Motor neuron (in vitro differentiated cells): ENCODE data around the gene SLC35F6. TPM values are rescaled to one million over a fixed set of nuclear protein-coding genes. Genes with fewer than 3 reads are reported as not detected.
A peak's percentile ranks its signal among the peaks of the same experiment; 100 is the strongest.

ENCODE experiments used
- ATAC-seq, 8 experiments: fragments of 200-7000 bp; cut with Tn5 transposase; replicated peaks in 6 of 8; 2 replicates each; pipeline ENCODE4 v1.8.0; 2021; ENCODE audit warnings: mild to moderate bottlenecking in 8 of 8, moderate library complexity in 8 of 8
- H3K27ac ChIP-seq, 2 donors: fragments of 250-450 bp; sonication (Bioruptor Pico); 2 replicates each; pipeline ENCODE4 v1.9.0; 2021; ENCODE audit warnings: antibody characterized with exemption in 2 of 2, mild to moderate bottlenecking in 2 of 2, moderate library complexity in 1 of 2
- H3K4me1 ChIP-seq, 2 donors: fragments of 250-450 bp; sonication (Bioruptor Pico); replicated peaks in 1 of 2; 2 replicates each; pipeline ENCODE4 v1.6.1; 2021; ENCODE audit warnings: antibody characterized with exemption in 2 of 2, mild to moderate bottlenecking in 2 of 2, moderate library complexity in 1 of 2
- H3K4me3 ChIP-seq, 5 donors: fragments of 250-450 bp; sonication (Bioruptor Pico); 2 replicates each; pipeline ENCODE4 v1.9.0; 2021; ENCODE audit warnings: antibody characterized with exemption in 5 of 5, mild to moderate bottlenecking in 5 of 5, moderate library complexity in 4 of 5
- WGBS, 10 experiments: fragments of 450-650 bp; shearing (Covaris generic); methylation state at CpG; one replicate each; pipeline ENCODE4 v1.0.0; 2022; 5-methylcytosine and 5-hydroxymethylcytosine counted together
- in situ Hi-C, 9 experiments: fragments of 400-800 bp; cut with MboI; loops; one replicate each; pipeline ENCODE4 v1.15.0; 2021; ENCODE audit warnings: low sequenced_read_pairs in 9 of 9, low pct_unique_long_range_greater_than_20kb in 2 of 9; ENCODE audit not compliant: unreplicated experiment in 9 of 9
- total RNA-seq, 8 experiments: library from RNA; unstranded; fragments of 300-600 nt; gene quantifications; 2 replicates each; pipeline versions ENCODE4 v1.2.3 to v1.2.4, GENCODE V29; 2022

The SLC35F6 gene
- total RNA-seq, 8 experiments from 2014 or later, result 12.4 to 56.5 (median 23.3) TPM

DNA sequence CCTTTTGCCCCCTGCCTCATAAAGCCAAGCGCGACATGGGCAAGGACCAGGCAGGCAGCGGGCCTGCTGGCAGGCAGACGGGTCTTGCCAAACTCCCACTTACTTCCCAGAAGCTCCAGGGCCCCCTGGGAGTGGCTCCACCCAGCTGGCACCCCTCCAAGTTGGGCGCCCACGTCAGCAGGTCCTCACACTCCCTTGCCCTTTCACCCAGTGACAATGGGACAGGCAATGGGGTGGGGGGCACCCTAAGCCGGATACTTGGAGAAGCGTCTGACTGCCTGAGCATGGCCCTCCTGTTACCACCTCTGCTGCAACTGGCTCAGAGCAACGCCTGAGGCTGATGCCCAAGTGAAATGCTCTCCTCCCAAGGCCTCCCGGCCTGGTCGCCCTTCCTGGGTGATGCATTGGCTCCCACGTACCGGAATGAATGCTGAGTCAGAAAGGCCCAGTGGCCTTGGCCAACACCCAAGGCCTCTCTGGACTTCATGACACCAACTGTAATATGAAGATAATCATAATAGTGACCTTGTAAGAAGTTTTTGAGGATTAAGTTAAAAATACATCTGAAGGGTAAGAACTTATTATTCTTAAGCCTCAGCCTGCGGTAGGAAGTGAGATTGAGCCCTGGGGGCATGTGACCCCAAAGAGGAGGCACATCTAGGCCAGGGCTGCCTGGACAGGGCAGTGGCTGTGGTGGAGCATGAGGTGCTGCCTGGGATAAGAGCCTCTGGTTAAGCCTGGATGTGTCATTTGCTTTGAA, 39.9 kb upstream of the SLC35F6 start:
- no peak overlapping the region for H3K27ac ChIP-seq
- H3K4me3 ChIP-seq, result no peak overlapping the region
- 20 to 100% (median 77%) methylated on average over 1 to 6 of the region's 14 CpGs; no CpG with 5 or more reads in 5 of the 10 experiments for WGBS, 10 experiments
- ATAC-seq, result peak in 4 of 8 experiments; percentile 11 to 81 (median 58)
- H3K4me1 ChIP-seq, result peaks cover 0 to 11% of the 10 kb centered on the region in 2 donors
- in situ Hi-C loops, result no loop called here

DNA sequence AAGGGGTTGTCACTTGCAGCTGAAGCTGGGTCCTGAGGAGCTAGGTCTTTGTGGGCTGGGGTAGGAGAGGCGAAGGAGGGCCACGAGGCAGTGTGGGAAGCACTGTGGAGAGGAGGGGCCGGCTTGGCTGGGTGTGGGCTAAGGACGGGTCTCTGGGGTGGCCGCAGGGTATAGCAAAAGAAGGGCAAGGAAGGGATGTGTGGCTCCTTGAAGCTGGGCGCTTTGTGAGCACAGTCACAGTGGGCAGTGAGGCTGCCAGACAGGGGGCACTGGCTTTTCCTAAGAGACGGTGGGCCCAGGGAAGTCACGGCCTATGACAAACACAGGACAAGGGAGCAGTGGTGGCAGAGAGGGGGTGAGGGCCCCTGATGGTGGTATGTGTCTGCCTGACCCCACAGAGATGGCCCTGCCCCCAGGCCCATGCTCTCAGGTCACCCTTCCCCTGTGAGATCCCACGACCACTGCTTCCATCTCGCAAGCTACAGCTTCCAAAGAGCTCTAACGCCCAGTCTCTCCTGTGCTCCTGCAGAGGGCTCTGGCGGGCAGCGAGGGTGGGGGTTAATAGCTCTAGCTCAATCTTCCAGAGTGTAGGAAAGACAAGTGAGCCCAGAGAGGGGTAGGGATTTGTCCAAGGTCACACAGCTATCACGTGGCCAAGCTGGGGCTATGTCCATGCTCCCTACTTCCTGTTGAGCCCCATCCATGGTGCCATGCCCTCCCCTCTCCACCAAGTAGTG, 39.1 kb upstream of the SLC35F6 start:
- H3K4me3 ChIP-seq, result no peak overlapping the region
- in situ Hi-C loops, result loop anchor here in 1 of 9 experiments (25.0 kb wide), 1 partner anchor 113 kb away; no protein-coding TSS in a partner anchor
- ATAC-seq, result no peak
- no peak overlapping the region for H3K27ac ChIP-seq
- 73 to 100% (median 81%) methylated on average over 1 to 7 of the region's 14 CpGs; no CpG with 5 or more reads in 5 of the 10 experiments for WGBS, 10 experiments
- peaks cover 0 to 11% of the 10 kb centered on the region in 2 donors for H3K4me1 ChIP-seq

DNA sequence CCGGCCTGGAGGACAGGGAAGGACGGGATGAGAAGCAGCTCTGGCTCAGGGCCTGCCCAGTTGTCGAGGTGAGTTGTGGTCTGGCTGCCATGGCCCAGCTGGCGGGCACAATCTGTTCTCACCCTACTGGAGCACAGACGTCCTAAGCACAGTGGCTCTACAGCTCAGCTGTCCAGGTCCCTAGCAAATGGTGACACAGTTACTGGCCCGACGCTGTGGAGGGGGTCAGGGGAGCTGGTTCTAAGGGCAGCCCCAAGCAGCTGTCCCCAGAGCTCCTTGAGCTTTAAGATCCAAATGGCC, 38.6 kb upstream of the SLC35F6 start:
- no peak overlapping the region for H3K27ac ChIP-seq
- no peak for ATAC-seq
- WGBS, 10 experiments, result 53 to 92% (median 85%) methylated on average over 1 to 3 of the region's 7 CpGs; no CpG with 5 or more reads in 5 of the 10 experiments
- H3K4me1 ChIP-seq, result peaks cover 0 to 6% of the 10 kb centered on the region in 2 donors
- no peak overlapping the region for H3K4me3 ChIP-seq
- in situ Hi-C loops, result loop anchor here in 1 of 9 experiments (25.0 kb wide), 1 partner anchor 113 kb away; no protein-coding TSS in a partner anchor

DNA sequence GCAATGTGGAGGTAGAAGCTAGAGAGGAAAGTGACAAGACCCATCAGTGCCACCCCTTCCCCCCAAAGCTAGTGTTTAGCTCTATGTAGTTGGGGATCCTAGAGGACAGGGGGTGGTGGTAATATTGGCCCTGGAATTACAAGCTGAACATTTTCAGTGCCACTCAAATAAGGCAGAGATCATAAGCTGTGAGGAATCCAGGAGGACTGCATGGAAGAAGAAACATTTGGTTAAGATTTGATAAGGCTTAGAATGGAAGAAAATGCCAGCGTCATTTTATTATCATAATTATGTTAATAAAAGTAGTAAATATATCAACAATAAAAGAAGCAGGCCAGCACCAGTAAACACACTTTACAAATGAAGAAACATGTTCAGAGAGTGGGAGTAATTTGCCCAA, 37.9 kb upstream of the SLC35F6 start:
- in situ Hi-C loops, result loop anchor here in 1 of 9 experiments (25.0 kb wide), 1 partner anchor 114 kb away; no protein-coding TSS in a partner anchor
- no peaks in the 10 kb centered on the region for H3K4me1 ChIP-seq
- H3K27ac ChIP-seq, result no peak overlapping the region
- no peak overlapping the region for H3K4me3 ChIP-seq
- ATAC-seq, result no peak
- WGBS, 10 experiments, result 0 to 100% (median 35%) methylated on average over 1 of the region's 1 CpG; no CpG with 5 or more reads in 4 of the 10 experiments

DNA sequence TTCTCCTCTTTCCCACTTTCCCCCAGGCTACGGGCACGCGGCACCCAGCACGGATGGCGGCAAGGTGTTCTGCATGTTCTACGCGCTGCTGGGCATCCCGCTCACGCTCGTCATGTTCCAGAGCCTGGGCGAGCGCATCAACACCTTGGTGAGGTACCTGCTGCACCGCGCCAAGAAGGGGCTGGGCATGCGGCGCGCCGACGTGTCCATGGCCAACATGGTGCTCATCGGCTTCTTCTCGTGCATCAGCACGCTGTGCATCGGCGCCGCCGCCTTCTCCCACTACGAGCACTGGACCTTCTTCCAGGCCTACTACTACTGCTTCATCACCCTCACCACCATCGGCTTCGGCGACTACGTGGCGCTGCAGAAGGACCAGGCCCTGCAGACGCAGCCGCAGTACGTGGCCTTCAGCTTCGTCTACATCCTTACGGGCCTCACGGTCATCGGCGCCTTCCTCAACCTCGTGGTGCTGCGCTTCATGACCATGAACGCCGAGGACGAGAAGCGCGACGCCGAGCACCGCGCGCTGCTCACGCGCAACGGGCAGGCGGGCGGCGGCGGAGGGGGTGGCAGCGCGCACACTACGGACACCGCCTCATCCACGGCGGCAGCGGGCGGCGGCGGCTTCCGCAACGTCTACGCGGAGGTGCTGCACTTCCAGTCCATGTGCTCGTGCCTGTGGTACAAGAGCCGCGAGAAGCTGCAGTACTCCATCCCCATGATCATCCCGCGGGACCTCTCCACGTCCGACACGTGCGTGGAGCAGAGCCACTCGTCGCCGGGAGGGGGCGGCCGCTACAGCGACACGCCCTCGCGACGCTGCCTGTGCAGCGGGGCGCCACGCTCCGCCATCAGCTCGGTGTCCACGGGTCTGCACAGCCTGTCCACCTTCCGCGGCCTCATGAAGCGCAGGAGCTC, 36.2 kb upstream of the SLC35F6 start:
- H3K4me3 ChIP-seq, result no peak overlapping the region
- peak in 3 of 8 experiments; percentile 40 to 41 (median 41) for ATAC-seq
- no peak overlapping the region for H3K27ac ChIP-seq
- in situ Hi-C loops, result loop anchor here in 1 of 9 experiments (25.0 kb wide), 1 partner anchor 116 kb away; no protein-coding TSS in a partner anchor
- H3K4me1 ChIP-seq, result peaks cover 8 to 10% of the 10 kb centered on the region in 2 donors
- 20 to 97% (median 89%) methylated on average over 1 to 22 of the region's 101 CpGs; no CpG with 5 or more reads in 4 of the 10 experiments for WGBS, 10 experiments

DNA sequence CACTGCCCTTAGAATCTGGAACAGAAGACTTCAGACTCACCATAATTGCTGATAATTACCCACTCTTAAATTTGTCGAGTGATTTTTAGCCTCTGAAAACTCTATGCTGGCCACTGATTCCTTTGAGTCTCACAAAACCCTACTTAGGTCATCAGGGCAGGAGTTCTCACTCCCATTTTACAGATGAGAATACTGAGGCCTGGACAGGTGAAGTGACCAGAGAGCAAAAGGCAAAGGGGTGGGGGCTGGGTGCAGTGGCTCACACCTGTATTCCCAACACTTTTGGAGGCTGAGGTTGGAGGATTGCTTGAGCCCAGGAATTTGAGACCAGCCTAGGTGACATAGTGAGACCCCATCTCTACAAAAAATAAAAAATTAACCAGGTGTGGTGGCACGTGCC, 34.8 kb upstream of the SLC35F6 start:
- in situ Hi-C loops, result loop anchor here in 1 of 9 experiments (25.0 kb wide), 1 partner anchor 117 kb away; no protein-coding TSS in a partner anchor

DNA sequence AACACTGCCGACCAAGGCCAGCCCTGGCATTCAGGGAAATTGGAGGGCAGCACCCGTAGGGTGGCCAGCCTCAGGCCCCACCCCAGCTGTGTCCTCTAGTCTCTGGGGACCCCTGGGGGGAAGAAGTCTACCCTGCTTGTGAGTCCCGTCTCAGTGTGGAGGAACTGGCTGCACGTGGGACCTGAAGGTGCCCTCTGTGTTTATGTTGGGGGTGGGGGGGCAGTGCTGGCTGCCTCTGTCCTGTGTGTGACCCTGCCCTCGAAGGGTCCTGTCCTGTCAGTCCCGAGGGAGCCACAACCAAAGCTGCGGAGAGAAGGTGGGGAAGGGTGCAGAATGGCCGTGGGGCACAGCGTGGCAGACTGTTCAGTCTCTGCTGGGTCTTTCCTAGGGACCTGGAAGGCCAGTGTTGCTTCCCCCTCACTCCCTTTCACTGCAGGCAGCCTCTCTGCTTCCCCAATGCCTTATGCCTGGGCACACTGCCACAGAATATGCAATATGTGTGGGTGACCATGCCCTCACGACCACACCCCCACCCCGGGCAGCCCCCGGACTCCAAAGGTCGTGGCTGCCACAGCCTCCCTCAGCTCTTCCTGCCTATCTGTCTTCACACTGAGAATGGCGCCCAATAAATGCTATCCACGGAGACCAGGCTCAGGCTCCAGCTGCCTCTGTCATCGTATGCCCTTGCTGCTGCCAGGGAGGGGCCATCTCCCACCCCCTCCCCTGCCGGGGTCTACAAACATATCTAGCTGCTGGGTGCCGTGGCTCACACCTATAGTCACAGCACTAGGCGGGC, 33.3 kb upstream of the SLC35F6 start:
- 0 to 53% (median 41%) methylated on average over 1 to 6 of the region's 19 CpGs; no CpG with 5 or more reads in 6 of the 10 experiments for WGBS, 10 experiments
- in situ Hi-C loops, result loop anchor here in 2 of 9 experiments (10.0 to 25.0 kb wide), 2 partner anchors 118 to 126 kb away; no protein-coding TSS in a partner anchor
- Histone ChIP-seq H3K4me1 (peaks cover 9 to 10% of the 10 kb centered on the region in 2 donors), H3K27ac (no peak overlapping the region), H3K4me3 (no peak overlapping the region)
- peak in 4 of 8 experiments; percentile 10 to 25 (median 16) for ATAC-seq

More for the DNA sequence above, 34.8 kb upstream of the SLC35F6 start:
- H3K4me1 ChIP-seq, result peaks cover 8 to 10% of the 10 kb centered on the region in 2 donors
- H3K4me3 ChIP-seq, result no peak overlapping the region
- 29 to 100% (median 80%) methylated on average over 1 to 2 of the region's 2 CpGs; no CpG with 5 or more reads in 5 of the 10 experiments for WGBS, 10 experiments
- no peak overlapping the region for H3K27ac ChIP-seq
- no peak for ATAC-seq

DNA sequence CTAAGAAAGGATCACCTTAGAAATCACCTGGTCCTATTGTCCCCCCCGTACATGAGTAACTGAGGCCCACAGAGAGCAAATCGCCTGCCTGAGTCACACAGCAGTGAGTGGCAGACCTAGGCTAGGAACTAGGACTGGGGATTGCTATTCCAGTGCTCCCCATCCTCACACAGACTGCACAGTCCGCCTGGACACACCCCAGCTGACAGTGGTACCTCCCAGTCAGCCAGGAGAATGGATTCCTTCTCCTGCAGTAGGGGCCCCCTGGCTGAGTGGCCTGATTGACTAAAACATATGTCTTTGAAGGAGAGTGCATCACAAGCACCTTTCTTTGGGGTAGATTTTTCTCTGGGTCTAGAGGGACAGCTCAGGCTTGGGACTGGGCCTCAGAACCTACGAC, 32.4 kb upstream of the SLC35F6 start:
- in situ Hi-C loops, result loop anchor here in 2 of 9 experiments (10.0 to 25.0 kb wide), 2 partner anchors 119 to 127 kb away; no protein-coding TSS in a partner anchor
- no peak overlapping the region for H3K4me3 ChIP-seq
- H3K4me1 ChIP-seq, result peaks cover 10 to 14% of the 10 kb centered on the region in 2 donors
- ATAC-seq, result peak in 5 of 8 experiments; percentile 44 to 76 (median 71)
- no peak overlapping the region for H3K27ac ChIP-seq
- 60 to 80% (median 70%) methylated on average over 1 to 3 of the region's 4 CpGs; no CpG with 5 or more reads in 7 of the 10 experiments for WGBS, 10 experiments

DNA sequence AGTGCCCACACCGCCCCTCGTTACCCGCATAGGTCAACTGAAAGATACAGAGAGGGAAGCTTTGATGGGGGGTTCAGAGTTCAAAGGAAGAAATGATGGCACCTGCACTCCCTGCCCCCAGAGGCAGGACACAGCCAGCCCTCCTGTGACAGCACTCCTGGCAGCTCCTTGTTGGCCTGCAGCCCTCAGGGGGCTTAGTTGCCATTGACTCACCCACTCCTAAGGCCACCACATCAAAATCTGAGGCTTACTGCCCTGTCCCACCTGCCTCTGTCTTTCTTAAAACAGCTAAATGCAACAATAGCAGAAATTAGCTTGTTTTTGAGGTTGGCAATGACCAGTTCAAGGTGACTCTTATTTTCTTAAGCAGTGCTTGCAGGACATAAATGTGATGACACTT, 31.6 kb upstream of the SLC35F6 start:
- no peak overlapping the region for H3K4me3 ChIP-seq
- H3K27ac ChIP-seq, result no peak overlapping the region
- 77 to 100% (median 97%) methylated on average over 1 to 3 of the region's 3 CpGs; no CpG with 5 or more reads in 4 of the 10 experiments for WGBS, 10 experiments
- in situ Hi-C loops, result loop anchor here in 2 of 9 experiments (10.0 to 25.0 kb wide), 2 partner anchors 120 to 128 kb away; no protein-coding TSS in a partner anchor
- ATAC-seq, result no peak
- H3K4me1 ChIP-seq, result peaks cover 10 to 14% of the 10 kb centered on the region in 2 donors

DNA sequence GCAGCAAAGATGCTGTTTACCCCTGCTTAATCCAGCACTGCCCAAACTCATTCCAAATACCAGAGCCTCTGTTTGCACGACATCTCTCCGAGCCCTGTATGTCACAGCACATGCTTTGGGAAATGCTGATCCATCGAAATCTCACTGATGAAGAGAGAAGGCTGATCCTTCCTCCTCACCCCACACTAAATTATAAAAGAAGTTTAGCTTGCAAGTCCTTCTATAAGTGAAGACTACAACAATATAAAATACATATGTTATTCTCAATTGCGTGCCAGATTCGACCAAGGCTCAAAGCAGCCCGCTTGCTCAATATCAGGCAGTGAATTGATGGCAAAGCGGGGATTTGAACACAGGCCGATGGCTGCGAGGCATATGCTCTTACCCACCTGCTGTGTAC, 30.7 kb upstream of the SLC35F6 start:
- WGBS, 10 experiments, result 29 to 100% (median 75%) methylated on average over 1 to 9 of the region's 9 CpGs; no CpG with 5 or more reads in 3 of the 10 experiments
- Histone ChIP-seq H3K4me3 (no peak overlapping the region), H3K4me1 (peaks cover 10 to 14% of the 10 kb centered on the region in 2 donors), H3K27ac (no peak overlapping the region)
- no peak for ATAC-seq
- in situ Hi-C loops, result loop anchor here in 2 of 9 experiments (10.0 to 25.0 kb wide), 2 partner anchors 121 to 129 kb away; no protein-coding TSS in a partner anchor

DNA sequence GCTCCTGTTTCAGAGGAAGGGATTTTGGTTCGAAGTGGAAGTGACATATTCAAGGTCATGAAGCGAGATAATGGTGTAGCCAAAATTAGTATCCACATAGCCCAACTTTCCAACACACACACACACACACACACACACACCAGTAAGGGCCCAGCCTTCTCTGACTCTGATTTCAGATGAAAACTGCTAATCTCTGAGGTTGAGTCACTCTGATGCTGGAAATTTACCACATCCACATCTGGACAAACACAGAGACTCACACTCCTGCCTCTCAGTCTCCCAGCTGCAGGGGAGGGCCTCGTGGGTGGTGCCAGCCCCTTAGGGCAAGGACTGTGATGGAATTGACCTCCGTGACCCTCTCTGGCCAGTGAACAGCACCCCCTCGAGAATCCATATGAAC, 29.0 kb upstream of the SLC35F6 start:
- H3K4me1 ChIP-seq, result peaks cover 10 to 14% of the 10 kb centered on the region in 2 donors
- WGBS, 10 experiments, result 60 to 100% (median 86%) methylated on average over 1 to 2 of the region's 5 CpGs; no CpG with 5 or more reads in 7 of the 10 experiments
- no peak overlapping the region for H3K4me3 ChIP-seq
- ATAC-seq, result peak in 3 of 8 experiments; percentile 34 to 97 (median 96)
- no peak overlapping the region for H3K27ac ChIP-seq
- in situ Hi-C loops, result loop anchor here in 2 of 9 experiments (10.0 to 25.0 kb wide), 2 partner anchors 123 to 130 kb away; no protein-coding TSS in a partner anchor
